Measurements from ENCODE around the gene LARP1B. TPM values are rescaled to one million over a fixed set of nuclear protein-coding genes. Genes with fewer than 3 reads are reported as not detected.

LARP1B gene
- total RNA-seq, 1 donor: 27.9 TPM

GRCh38 chr4:128141866-128142265, 80.8 kb downstream of the LARP1B start:
- H3K79me2 ChIP-seq (ENCODE audit: insufficient read depth, low read length): no peaks in the 10 kb centered on the region
- H3K27me3 ChIP-seq (ENCODE audit: insufficient read depth, low read length): no peaks in the 10 kb centered on the region
- no peaks in the 10 kb centered on the region for H4K20me1 ChIP-seq (ENCODE audit: insufficient read depth, low read length)
- no peak overlapping the region for H2AFZ ChIP-seq (ENCODE audit: low read length)
- no peak overlapping the region for H3K4me2 ChIP-seq (ENCODE audit: insufficient read depth, low read length)
- no peak overlapping the region for H3K27ac ChIP-seq (ENCODE audit: low read depth, low read length)
- peaks cover 2% of the 10 kb centered on the region for H3K9me3 ChIP-seq (ENCODE audit: low read depth, low read length)
- H3K4me3 ChIP-seq (ENCODE audit: insufficient read depth, low read length): no peak overlapping the region
- TF ChIP-seq, protein P1, sequence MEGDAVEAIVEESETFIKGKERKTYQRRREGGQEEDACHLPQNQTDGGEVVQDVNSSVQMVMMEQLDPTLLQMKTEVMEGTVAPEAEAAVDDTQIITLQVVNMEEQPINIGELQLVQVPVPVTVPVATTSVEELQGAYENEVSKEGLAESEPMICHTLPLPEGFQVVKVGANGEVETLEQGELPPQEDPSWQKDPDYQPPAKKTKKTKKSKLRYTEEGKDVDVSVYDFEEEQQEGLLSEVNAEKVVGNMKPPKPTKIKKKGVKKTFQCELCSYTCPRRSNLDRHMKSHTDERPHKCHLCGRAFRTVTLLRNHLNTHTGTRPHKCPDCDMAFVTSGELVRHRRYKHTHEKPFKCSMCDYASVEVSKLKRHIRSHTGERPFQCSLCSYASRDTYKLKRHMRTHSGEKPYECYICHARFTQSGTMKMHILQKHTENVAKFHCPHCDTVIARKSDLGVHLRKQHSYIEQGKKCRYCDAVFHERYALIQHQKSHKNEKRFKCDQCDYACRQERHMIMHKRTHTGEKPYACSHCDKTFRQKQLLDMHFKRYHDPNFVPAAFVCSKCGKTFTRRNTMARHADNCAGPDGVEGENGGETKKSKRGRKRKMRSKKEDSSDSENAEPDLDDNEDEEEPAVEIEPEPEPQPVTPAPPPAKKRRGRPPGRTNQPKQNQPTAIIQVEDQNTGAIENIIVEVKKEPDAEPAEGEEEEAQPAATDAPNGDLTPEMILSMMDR (IDR thresholded peaks at IDR 0.05; ENCODE audit: extremely low read depth, low read depth, low read length): no peak
- no peak for DNase-seq (ENCODE audit: insufficient read length, low spot score, missing footprints)
- H3K36me3 ChIP-seq (ENCODE audit: insufficient read depth, low read length): peaks cover 10% of the 10 kb centered on the region
- no peaks in the 10 kb centered on the region for H3K4me1 ChIP-seq (ENCODE audit: insufficient read depth, low read length)

- H4K20me1 ChIP-seq (ENCODE audit: insufficient read depth, low read length): no peaks in the 10 kb centered on the region
- H3K27ac ChIP-seq (ENCODE audit: low read depth, low read length): no peak overlapping the region
- H3K79me2 ChIP-seq (ENCODE audit: insufficient read depth, low read length): no peaks in the 10 kb centered on the region
- no peak overlapping the region for H3K4me2 ChIP-seq (ENCODE audit: insufficient read depth, low read length)
- TF ChIP-seq, protein P1 (IDR thresholded peaks at IDR 0.05; ENCODE audit: extremely low read depth, low read depth, low read length): no peak
- H3K4me3 ChIP-seq (ENCODE audit: insufficient read depth, low read length): no peak overlapping the region
- H3K9me3 ChIP-seq (ENCODE audit: low read depth, low read length): peaks cover 2% of the 10 kb centered on the region
- no peak overlapping the region for H2AFZ ChIP-seq (ENCODE audit: low read length)
- no peaks in the 10 kb centered on the region for H3K27me3 ChIP-seq (ENCODE audit: insufficient read depth, low read length)
- no peak for DNase-seq (ENCODE audit: insufficient read length, low spot score, missing footprints)
- peaks cover 10% of the 10 kb centered on the region for H3K36me3 ChIP-seq (ENCODE audit: insufficient read depth, low read length)
- no peaks in the 10 kb centered on the region for H3K4me1 ChIP-seq (ENCODE audit: insufficient read depth, low read length)
These were observed 84.6 kb downstream of the LARP1B start for GRCh38 chr4:128145727-128146126.

GRCh38 chr4:128153800-128154199, 92.7 kb downstream of the LARP1B start:
- Histone ChIP-seq H4K20me1 (ENCODE audit: insufficient read depth, low read length) (no peaks in the 10 kb centered on the region), H3K79me2 (ENCODE audit: insufficient read depth, low read length) (no peaks in the 10 kb centered on the region), H3K4me1 (ENCODE audit: insufficient read depth, low read length) (no peaks in the 10 kb centered on the region), H3K27me3 (ENCODE audit: insufficient read depth, low read length) (no peaks in the 10 kb centered on the region), H3K27ac (ENCODE audit: low read depth, low read length) (no peak overlapping the region), H3K36me3 (ENCODE audit: insufficient read depth, low read length) (no peaks in the 10 kb centered on the region), H2AFZ (ENCODE audit: low read length) (no peak overlapping the region), H3K4me2 (ENCODE audit: insufficient read depth, low read length) (no peak overlapping the region), H3K9me3 (ENCODE audit: low read depth, low read length) (no peaks in the 10 kb centered on the region), H3K4me3 (ENCODE audit: insufficient read depth, low read length) (no peak overlapping the region)
- DNase-seq (ENCODE audit: insufficient read length, low spot score, missing footprints): no peak
- TF ChIP-seq, protein P1 (IDR thresholded peaks at IDR 0.05; ENCODE audit: extremely low read depth, low read depth, low read length): no peak

DNA sequence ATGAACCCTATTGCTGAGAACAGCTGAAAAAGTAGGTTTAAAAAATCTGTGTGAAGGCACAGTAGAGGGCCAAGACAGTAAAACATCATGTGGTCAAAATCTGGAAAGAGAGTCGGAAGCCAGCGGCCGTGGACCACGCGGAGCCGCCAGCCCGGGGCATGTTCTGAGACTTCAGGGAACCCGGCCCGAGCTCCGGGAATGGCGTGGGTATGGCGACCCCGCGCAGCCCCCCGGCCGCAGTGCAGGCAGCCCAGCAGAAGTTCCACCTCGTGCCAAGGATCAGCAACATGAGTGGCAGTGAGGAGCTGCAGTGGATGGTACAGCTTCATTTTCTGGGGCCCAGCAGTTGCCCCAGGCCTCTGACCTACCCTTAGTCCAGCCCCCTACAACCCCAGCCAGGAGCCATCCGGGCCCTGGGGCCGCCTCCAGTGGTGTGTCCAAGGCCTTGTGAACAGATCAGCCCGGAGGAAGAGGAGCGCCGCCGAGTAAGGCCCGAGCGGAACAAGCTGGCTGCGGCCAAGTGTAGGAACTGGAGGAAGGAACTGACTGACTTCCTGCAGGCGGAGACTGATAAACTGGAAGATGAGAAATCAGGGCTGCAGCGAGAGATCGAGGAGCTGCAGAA, 94.2 kb downstream of the LARP1B start:
- no peaks in the 10 kb centered on the region for H3K9me3 ChIP-seq (ENCODE audit: low read depth, low read length)
- H3K4me3 ChIP-seq (ENCODE audit: insufficient read depth, low read length): no peak overlapping the region
- no peak for DNase-seq (ENCODE audit: insufficient read length, low spot score, missing footprints)
- no peaks in the 10 kb centered on the region for H3K4me1 ChIP-seq (ENCODE audit: insufficient read depth, low read length)
- no peak overlapping the region for H3K27ac ChIP-seq (ENCODE audit: low read depth, low read length)
- no peaks in the 10 kb centered on the region for H3K36me3 ChIP-seq (ENCODE audit: insufficient read depth, low read length)
- H3K79me2 ChIP-seq (ENCODE audit: insufficient read depth, low read length): no peaks in the 10 kb centered on the region
- H3K4me2 ChIP-seq (ENCODE audit: insufficient read depth, low read length): no peak overlapping the region
- H4K20me1 ChIP-seq (ENCODE audit: insufficient read depth, low read length): no peaks in the 10 kb centered on the region
- no peak overlapping the region for H2AFZ ChIP-seq (ENCODE audit: low read length)
- no peaks in the 10 kb centered on the region for H3K27me3 ChIP-seq (ENCODE audit: insufficient read depth, low read length)
- TF ChIP-seq, protein P1 (IDR thresholded peaks at IDR 0.05; ENCODE audit: extremely low read depth, low read depth, low read length): no peak
